T-helper 17 cell (primary cell): ENCODE data around the gene ADISSP. TPM values are rescaled to one million over a fixed set of nuclear protein-coding genes. Genes with fewer than 3 reads are reported as not detected.

Source experiments
- ATAC-seq: fragments of 150-1000 bp; cut with Tn5 transposase; 2 replicates; pipeline ENCODE4 v1.10.0; 2021; ENCODE audit warnings: mild to moderate bottlenecking, moderate library complexity
- DNase-seq, 3 donors: peaks; one replicate each; pipeline versions ENCODE4 v3.0.0 to v3.0.0-alpha.2; 2020 to 2021
- H3K9me3 ChIP-seq: one replicate; pipeline ENCODE4 v1.7.0; 2013; ENCODE audit warnings: low read length, mild to moderate bottlenecking; ENCODE audit not compliant: control insufficient read depth, poor library complexity, severe bottlenecking
- H3K27ac Mint-ChIP-seq: one replicate; pipeline ENCODE4 v1.8.0; 2022; ENCODE audit warnings: mild to moderate bottlenecking, moderate library complexity, mixed read lengths
- H3K27me3 Mint-ChIP-seq: one replicate; pipeline ENCODE4 v1.8.0; 2022; ENCODE audit warnings: mixed read lengths
- H3K36me3 Mint-ChIP-seq: one replicate; pipeline ENCODE4 v1.8.0; 2022; ENCODE audit warnings: low read depth, mixed read lengths
- H3K4me1 Mint-ChIP-seq: one replicate; pipeline ENCODE4 v1.8.0; 2022; ENCODE audit warnings: mild to moderate bottlenecking, mixed read lengths
- H3K4me3 Mint-ChIP-seq: one replicate; pipeline ENCODE4 v1.8.0; 2022; ENCODE audit warnings: mild to moderate bottlenecking, moderate library complexity, mixed read lengths
- total RNA-seq, 4 donors: library from RNA in 2 of 4; stranded (reverse) in 2 of 4; gene quantifications; one replicate each; pipeline ENCODE4 v1.2.3 and lab custom pipeline; 2022 to 2026

ADISSP gene
- total RNA-seq, 2 donors from 2014 or later, result 13.3 to 19.0 TPM

- H3K9me3 ChIP-seq, result no peaks in the 10 kb centered on the region
- peaks cover 13% of the 10 kb centered on the region for H3K36me3 Mint-ChIP-seq
- H3K27ac Mint-ChIP-seq, result no peak overlapping the region
- H3K27me3 Mint-ChIP-seq, result peaks cover 74% of the 10 kb centered on the region
- no peak for ATAC-seq
- no peak for DNase-seq
- no peak overlapping the region for H3K4me3 Mint-ChIP-seq
- H3K4me1 Mint-ChIP-seq, result peaks cover 9% of the 10 kb centered on the region
Observed at GRCh38 chr20:3729378-3729777, 38.2 kb downstream of the ADISSP start.

- H3K27ac Mint-ChIP-seq, result no peak overlapping the region
- no peak for ATAC-seq
Observed at GRCh38 chr20:3728876-3729275, 38.7 kb downstream of the ADISSP start.

GRCh38 chr20:3728354-3728753 is 39.2 kb downstream of the ADISSP start:
- no peak overlapping the region for H3K4me3 Mint-ChIP-seq
- no peaks in the 10 kb centered on the region for H3K9me3 ChIP-seq
- peaks cover 13% of the 10 kb centered on the region for H3K36me3 Mint-ChIP-seq
- ATAC-seq (no peak), DNase-seq (no peak)
- H3K27me3 Mint-ChIP-seq, result peaks cover 74% of the 10 kb centered on the region
- peaks cover 9% of the 10 kb centered on the region for H3K4me1 Mint-ChIP-seq
- no peak overlapping the region for H3K27ac Mint-ChIP-seq

More at GRCh38 chr20:3728876-3729275, 38.7 kb downstream of the ADISSP start:
- Mint-ChIP-seq H3K27me3 (peaks cover 78% of the 10 kb centered on the region), H3K4me1 (peaks cover 9% of the 10 kb centered on the region), H3K36me3 (peaks cover 13% of the 10 kb centered on the region), H3K4me3 (no peak overlapping the region)
- DNase-seq, result no peak
- H3K9me3 ChIP-seq, result no peaks in the 10 kb centered on the region

GRCh38 chr20:3727401-3728021 is 40.0 kb downstream of the ADISSP start:
- H3K36me3 Mint-ChIP-seq, result peaks cover 13% of the 10 kb centered on the region
- H3K27ac Mint-ChIP-seq, result no peak overlapping the region
- ATAC-seq (no peak), DNase-seq (no peak)
- no peak overlapping the region for H3K4me3 Mint-ChIP-seq
- peaks cover 75% of the 10 kb centered on the region for H3K27me3 Mint-ChIP-seq
- no peaks in the 10 kb centered on the region for H3K9me3 ChIP-seq
- peaks cover 9% of the 10 kb centered on the region for H3K4me1 Mint-ChIP-seq

GRCh38 chr20:3724356-3724755 is 43.2 kb downstream of the ADISSP start:
- peaks cover 8% of the 10 kb centered on the region for H3K4me1 Mint-ChIP-seq
- H3K4me3 Mint-ChIP-seq, result no peak overlapping the region
- H3K27me3 Mint-ChIP-seq, result peaks cover 66% of the 10 kb centered on the region

GRCh38 chr20:3723284-3723683 is 44.3 kb downstream of the ADISSP start:
- H3K27ac Mint-ChIP-seq, result no peak overlapping the region
- peaks cover 62% of the 10 kb centered on the region for H3K27me3 Mint-ChIP-seq
- ATAC-seq, result no peak

More at GRCh38 chr20:3724356-3724755, 43.2 kb downstream of the ADISSP start:
- peaks cover 5% of the 10 kb centered on the region for H3K36me3 Mint-ChIP-seq
- ATAC-seq, result no peak
- H3K27ac Mint-ChIP-seq, result no peak overlapping the region
- no peak for DNase-seq
- no peaks in the 10 kb centered on the region for H3K9me3 ChIP-seq

GRCh38 chr20:3721912-3722311 is 45.6 kb downstream of the ADISSP start:
- Mint-ChIP-seq H3K27me3 (peaks cover 57% of the 10 kb centered on the region), H3K4me3 (no peak overlapping the region), H3K27ac (no peak overlapping the region), H3K36me3 (peaks cover under 1% of the 10 kb centered on the region), H3K4me1 (peaks cover 6% of the 10 kb centered on the region)
- no peak for ATAC-seq
- H3K9me3 ChIP-seq, result no peaks in the 10 kb centered on the region
- no peak for DNase-seq

More at GRCh38 chr20:3723284-3723683, 44.3 kb downstream of the ADISSP start:
- Mint-ChIP-seq H3K4me1 (peaks cover 8% of the 10 kb centered on the region), H3K36me3 (peaks cover 5% of the 10 kb centered on the region), H3K4me3 (no peak overlapping the region)
- DNase-seq, result no peak
- H3K9me3 ChIP-seq, result no peaks in the 10 kb centered on the region

- ATAC-seq (no peak), DNase-seq (no peak)
- H3K9me3 ChIP-seq, result no peaks in the 10 kb centered on the region
- Mint-ChIP-seq H3K4me3 (no peak overlapping the region), H3K27ac (no peak overlapping the region), H3K4me1 (peaks cover 8% of the 10 kb centered on the region), H3K36me3 (no peaks in the 10 kb centered on the region), H3K27me3 (peaks cover 52% of the 10 kb centered on the region)
Observed at GRCh38 chr20:3720626-3721025, 46.9 kb downstream of the ADISSP start.

- no peaks in the 10 kb centered on the region for H3K36me3 Mint-ChIP-seq
- no peak overlapping the region for H3K27ac Mint-ChIP-seq
- ATAC-seq, result no peak
- DNase-seq, result no peak
- peaks cover 8% of the 10 kb centered on the region for H3K4me1 Mint-ChIP-seq
- no peak overlapping the region for H3K4me3 Mint-ChIP-seq
- H3K27me3 Mint-ChIP-seq, result peaks cover 52% of the 10 kb centered on the region
- H3K9me3 ChIP-seq, result no peaks in the 10 kb centered on the region
Observed at GRCh38 chr20:3720068-3720467, 47.5 kb downstream of the ADISSP start.

GRCh38 chr20:3719046-3719445 is 48.5 kb downstream of the ADISSP start:
- ATAC-seq, result no peak
- no peak for DNase-seq

GRCh38 chr20:3716195-3716834 is 51.2 kb downstream of the ADISSP start:
- Mint-ChIP-seq H3K27me3 (peaks cover 42% of the 10 kb centered on the region), H3K4me3 (no peak overlapping the region), H3K4me1 (peaks cover 12% of the 10 kb centered on the region), H3K36me3 (peaks cover 3% of the 10 kb centered on the region), H3K27ac (no peak overlapping the region)
- ATAC-seq, result peak; percentile 58
- H3K9me3 ChIP-seq, result no peaks in the 10 kb centered on the region
- no peak for DNase-seq

More at GRCh38 chr20:3719046-3719445, 48.5 kb downstream of the ADISSP start:
- H3K27ac Mint-ChIP-seq, result no peak overlapping the region
- H3K36me3 Mint-ChIP-seq, result no peaks in the 10 kb centered on the region
- no peaks in the 10 kb centered on the region for H3K9me3 ChIP-seq
- no peak overlapping the region for H3K4me3 Mint-ChIP-seq
- peaks cover 41% of the 10 kb centered on the region for H3K27me3 Mint-ChIP-seq
- peaks cover 8% of the 10 kb centered on the region for H3K4me1 Mint-ChIP-seq

GRCh38 chr20:3714092-3714491 is 53.5 kb downstream of the ADISSP start:
- Mint-ChIP-seq H3K27me3 (peaks cover 27% of the 10 kb centered on the region), H3K36me3 (peaks cover 3% of the 10 kb centered on the region), H3K4me1 (peaks cover 9% of the 10 kb centered on the region), H3K27ac (no peak overlapping the region), H3K4me3 (no peak overlapping the region)
- DNase-seq (no peak), ATAC-seq (no peak)
- H3K9me3 ChIP-seq, result no peaks in the 10 kb centered on the region

- no peak for DNase-seq
- H3K9me3 ChIP-seq, result no peaks in the 10 kb centered on the region
- Mint-ChIP-seq H3K4me3 (no peak within 1 kb of the TSS), H3K27ac (no peak within 1 kb of the TSS), H3K4me1 (peaks cover 11% of the 10 kb centered on the region), H3K36me3 (peaks cover 3% of the 10 kb centered on the region), H3K27me3 (peaks cover 22% of the 10 kb centered on the region)
- ATAC-seq, result no peak
Observed at GRCh38 chr20:3712279-3712873, 55.2 kb downstream of the ADISSP start, which contains the start of gene SIGLEC1. TSS of gene SIGLEC1 (minus strand) at chr20:3712600. CDS start at chr20:3707128, 5,472 bp downstream.
